Right lobe of liver (tissue), 4 donors: Measurements from ENCODE around the gene CNTLN.

Source experiments
- CTCF ChIP-seq, 4 donors: fragments of 200-600 bp in 3 of 4; fragments of 450-650 bp in 1 of 4; IDR thresholded peaks; one replicate each; pipeline versions ENCODE4 v1.5.1 to v1.8.0; 2016 to 2022; ENCODE audit warnings: antibody characterized with exemption in 4 of 4, mild to moderate bottlenecking in 2 of 4
- POLR2A ChIP-seq: fragments of 450-650 bp; IDR thresholded peaks from one replicate; pipeline ENCODE4 v1.6.1; 2017; ENCODE audit warnings: antibody characterized with exemption, mild to moderate bottlenecking
- donor health status: DM: no; HTN: no; CAD: no.
- donor health status: DM: no; HTN: no; CAD: no.
- donor health status: DM: no; HTN: yes; CAD: no.

- TF ChIP-seq CTCF (IDR thresholded peaks at IDR 0.05) (no peak), POLR2A (no peak)
These were observed 245.5 kb downstream of the CNTLN start for GRCh38 chr9:17380126-17380861.
